PFSK-1 (cell line): ENCODE measurements around the gene KRT20.

ENCODE experiments used
- FOXP2 ChIP-seq: optimal IDR thresholded peaks from 2 replicates; pipeline ENCODE3; 2011; ENCODE audit warnings: borderline replicate concordance, control low read depth, inconsistent platforms; ENCODE audit not compliant: insufficient read depth; ENCODE audit errors: extremely low read length, extremely low read depth
- POLR2AphosphoS5 ChIP-seq: IDR thresholded peaks from 2 replicates; pipeline ENCODE4 v1.6.1; 2012; ENCODE audit warnings: low read depth, mild to moderate bottlenecking, control low read depth, low read length, moderate library complexity
- SIN3A ChIP-seq: IDR thresholded peaks from 2 replicates; pipeline ENCODE4 v1.6.1; 2012; ENCODE audit warnings: mild to moderate bottlenecking, low read length, moderate library complexity, borderline replicate concordance; ENCODE audit not compliant: insufficient read depth
- TAF1 ChIP-seq: IDR thresholded peaks from 2 replicates; pipeline ENCODE4 v1.6.1; 2012; ENCODE audit warnings: low read length, control low read depth, borderline replicate concordance; ENCODE audit not compliant: insufficient read depth
- TF ChIP-seq, protein P1 (sequence below), 2 experiments: IDR thresholded peaks; 2 replicates each; pipeline versions ENCODE4 v1.6.1 to v1.8.0; 2011 to 2012; ENCODE audit warnings: low read depth in 2 of 2, low read length in 2 of 2, control low read depth in 1 of 2, inconsistent platforms in 1 of 2, mild to moderate bottlenecking in 1 of 2, moderate library complexity in 1 of 2; ENCODE audit not compliant: insufficient read depth in 1 of 2

KRT20 gene

GRCh38 chr17:40866838-40867237 is 18.2 kb downstream of the KRT20 start, which contains the start of gene KRT12:
TSS of gene KRT12 (minus strand) at chr17:40867223. CDS start at chr17:40867186, 37 bp downstream.
- TF ChIP-seq, protein P1, sequence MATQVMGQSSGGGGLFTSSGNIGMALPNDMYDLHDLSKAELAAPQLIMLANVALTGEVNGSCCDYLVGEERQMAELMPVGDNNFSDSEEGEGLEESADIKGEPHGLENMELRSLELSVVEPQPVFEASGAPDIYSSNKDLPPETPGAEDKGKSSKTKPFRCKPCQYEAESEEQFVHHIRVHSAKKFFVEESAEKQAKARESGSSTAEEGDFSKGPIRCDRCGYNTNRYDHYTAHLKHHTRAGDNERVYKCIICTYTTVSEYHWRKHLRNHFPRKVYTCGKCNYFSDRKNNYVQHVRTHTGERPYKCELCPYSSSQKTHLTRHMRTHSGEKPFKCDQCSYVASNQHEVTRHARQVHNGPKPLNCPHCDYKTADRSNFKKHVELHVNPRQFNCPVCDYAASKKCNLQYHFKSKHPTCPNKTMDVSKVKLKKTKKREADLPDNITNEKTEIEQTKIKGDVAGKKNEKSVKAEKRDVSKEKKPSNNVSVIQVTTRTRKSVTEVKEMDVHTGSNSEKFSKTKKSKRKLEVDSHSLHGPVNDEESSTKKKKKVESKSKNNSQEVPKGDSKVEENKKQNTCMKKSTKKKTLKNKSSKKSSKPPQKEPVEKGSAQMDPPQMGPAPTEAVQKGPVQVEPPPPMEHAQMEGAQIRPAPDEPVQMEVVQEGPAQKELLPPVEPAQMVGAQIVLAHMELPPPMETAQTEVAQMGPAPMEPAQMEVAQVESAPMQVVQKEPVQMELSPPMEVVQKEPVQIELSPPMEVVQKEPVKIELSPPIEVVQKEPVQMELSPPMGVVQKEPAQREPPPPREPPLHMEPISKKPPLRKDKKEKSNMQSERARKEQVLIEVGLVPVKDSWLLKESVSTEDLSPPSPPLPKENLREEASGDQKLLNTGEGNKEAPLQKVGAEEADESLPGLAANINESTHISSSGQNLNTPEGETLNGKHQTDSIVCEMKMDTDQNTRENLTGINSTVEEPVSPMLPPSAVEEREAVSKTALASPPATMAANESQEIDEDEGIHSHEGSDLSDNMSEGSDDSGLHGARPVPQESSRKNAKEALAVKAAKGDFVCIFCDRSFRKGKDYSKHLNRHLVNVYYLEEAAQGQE (IDR thresholded peaks at IDR 0.05; ENCODE audit: insufficient read depth in 1 of 2, low read depth in 2 of 2, low read length in 2 of 2) = no peak
- no peak for TF ChIP-seq POLR2AphosphoS5
- TF ChIP-seq TAF1 = no peak
- no peak for TF ChIP-seq FOXP2
- TF ChIP-seq SIN3A = no peak

- TF ChIP-seq POLR2AphosphoS5 (no peak), FOXP2 (no peak), TAF1 (no peak), SIN3A (no peak)
- TF ChIP-seq, protein P1 (IDR thresholded peaks at IDR 0.05; ENCODE audit: insufficient read depth in 1 of 2, low read depth in 2 of 2, low read length in 2 of 2) = no peak
Observed at GRCh38 chr17:40864661-40865390, 20.2 kb downstream of the KRT20 start.

- no peak for TF ChIP-seq POLR2AphosphoS5
- TF ChIP-seq, protein P1 (IDR thresholded peaks at IDR 0.05; ENCODE audit: insufficient read depth in 1 of 2, low read depth in 2 of 2, low read length in 2 of 2) = no peak
- TF ChIP-seq TAF1 = no peak
Observed at GRCh38 chr17:40862985-40863733, 21.9 kb downstream of the KRT20 start.

GRCh38 chr17:40859536-40859935 is 25.5 kb downstream of the KRT20 start:
- TF ChIP-seq POLR2AphosphoS5 = no peak

DNA sequence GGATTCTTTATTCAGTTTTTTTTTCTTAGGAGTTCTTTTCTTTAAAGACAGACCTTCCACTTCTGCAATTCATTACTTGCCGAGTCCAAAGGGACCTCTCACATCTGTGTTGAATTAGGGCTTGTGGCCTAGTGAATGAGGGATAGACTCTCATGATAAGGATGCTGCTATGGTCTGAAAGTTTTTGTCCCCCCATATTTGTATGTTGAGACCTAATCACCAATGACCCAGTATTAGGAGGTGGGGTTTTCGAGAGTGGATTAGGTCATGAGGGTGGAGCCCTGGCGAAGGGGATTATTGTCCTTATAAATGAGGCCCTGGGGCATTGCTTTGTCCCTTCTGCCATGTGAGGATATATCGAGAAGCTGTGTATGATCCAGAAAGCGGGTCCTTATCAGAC is 27.5 kb downstream of the KRT20 start:
- TF ChIP-seq SIN3A (no peak), TAF1 (no peak), FOXP2 (no peak)
- TF ChIP-seq, protein P1 (IDR thresholded peaks at IDR 0.05; ENCODE audit: insufficient read depth in 1 of 2, low read depth in 2 of 2, low read length in 2 of 2) = no peak
